Glutamatergic neuron (in vitro differentiated cells): ENCODE measurements around the gene TSPO. TPM values are rescaled to one million over a fixed set of nuclear protein-coding genes. Genes with fewer than 3 reads are reported as not detected.

ENCODE experiments used
- DNase-seq: peaks from one replicate; pipeline ENCODE4 v3.0.0; 2022
- H3K27ac Mint-ChIP-seq: one replicate; pipeline ENCODE4 v1.8.0; 2020; ENCODE audit warnings: mild to moderate bottlenecking, mixed read lengths, inconsistent platforms; ENCODE audit not compliant: unreplicated experiment
- H3K27me3 Mint-ChIP-seq: one replicate; pipeline ENCODE4 v1.8.0; 2020; ENCODE audit warnings: mild to moderate bottlenecking, moderate library complexity, mixed read lengths, inconsistent platforms; ENCODE audit not compliant: unreplicated experiment
- H3K36me3 Mint-ChIP-seq: one replicate; pipeline ENCODE4 v1.8.0; 2020; ENCODE audit warnings: mild to moderate bottlenecking, mixed read lengths, inconsistent platforms; ENCODE audit not compliant: unreplicated experiment
- H3K4me1 Mint-ChIP-seq: one replicate; pipeline ENCODE4 v1.8.0; 2020; ENCODE audit warnings: mild to moderate bottlenecking, low read depth, mixed read lengths, inconsistent platforms; ENCODE audit not compliant: unreplicated experiment
- H3K4me3 Mint-ChIP-seq: one replicate; pipeline ENCODE4 v1.8.0; 2020; ENCODE audit warnings: mild to moderate bottlenecking, mixed read lengths, inconsistent platforms; ENCODE audit not compliant: unreplicated experiment
- H3K9me3 Mint-ChIP-seq: one replicate; pipeline ENCODE4 v1.8.0; 2020; ENCODE audit warnings: mild to moderate bottlenecking, moderate library complexity, mixed read lengths, inconsistent platforms; ENCODE audit not compliant: unreplicated experiment
- total RNA-seq: library from RNA; stranded (reverse); fragmentation: NEBNext Ultra II Directional; extraction: Animal tissue kit (Norgen Biotek cat#: 25700); gene quantifications from one replicate; pipeline ENCODE4 v1.2.1, GENCODE V29; 2021; ENCODE audit not compliant: unreplicated experiment
- TF ChIP-seq, protein P1 (sequence below): fragments of 200-600 bp; sonication (generic); IDR thresholded peaks from one replicate; pipeline ENCODE4 v1.5.0; 2021; ENCODE audit not compliant: partially characterized antibody, unreplicated experiment

The TSPO gene
- total RNA-seq, 1 donor from 2014 or later, result 4.0 TPM

DNA sequence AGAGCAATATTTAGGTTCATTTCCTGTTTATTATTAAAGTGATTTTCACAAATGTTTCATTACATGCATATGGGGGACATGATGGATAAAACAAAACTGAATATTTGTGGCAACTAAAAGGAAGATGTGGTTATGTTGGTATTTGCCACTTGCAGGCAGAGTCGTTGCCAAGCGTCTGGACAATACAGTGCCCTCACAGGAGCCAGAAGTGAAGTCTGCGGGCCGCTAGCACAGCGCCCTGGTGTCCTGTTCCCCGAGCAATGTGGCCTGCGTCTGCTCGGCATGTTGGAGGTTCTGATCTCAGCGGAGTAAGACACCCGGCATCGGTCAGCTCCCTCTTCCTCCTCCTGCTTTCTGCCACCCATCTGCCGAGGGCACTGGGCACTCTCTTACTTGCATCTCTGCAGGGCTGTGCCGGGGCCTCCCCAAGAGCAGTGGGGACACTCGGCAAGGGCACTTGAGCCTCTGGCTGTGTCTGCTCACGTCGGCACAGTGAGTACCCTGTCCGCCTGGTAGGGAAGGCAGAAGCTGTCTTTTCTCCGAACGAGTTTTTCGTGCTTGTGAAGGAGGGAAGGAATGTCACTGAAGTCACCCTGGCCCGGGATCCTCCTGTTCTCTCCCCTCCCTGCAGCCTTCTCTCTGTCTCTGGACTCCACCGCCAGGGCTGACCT lies 46.0 kb downstream of the TSPO start:
- peaks cover 3% of the 10 kb centered on the region for H3K27me3 Mint-ChIP-seq
- H3K36me3 Mint-ChIP-seq, result no peaks in the 10 kb centered on the region
- DNase-seq, result no peak
- no peaks in the 10 kb centered on the region for H3K9me3 Mint-ChIP-seq
- no peak overlapping the region for H3K4me3 Mint-ChIP-seq
- TF ChIP-seq, protein P1, sequence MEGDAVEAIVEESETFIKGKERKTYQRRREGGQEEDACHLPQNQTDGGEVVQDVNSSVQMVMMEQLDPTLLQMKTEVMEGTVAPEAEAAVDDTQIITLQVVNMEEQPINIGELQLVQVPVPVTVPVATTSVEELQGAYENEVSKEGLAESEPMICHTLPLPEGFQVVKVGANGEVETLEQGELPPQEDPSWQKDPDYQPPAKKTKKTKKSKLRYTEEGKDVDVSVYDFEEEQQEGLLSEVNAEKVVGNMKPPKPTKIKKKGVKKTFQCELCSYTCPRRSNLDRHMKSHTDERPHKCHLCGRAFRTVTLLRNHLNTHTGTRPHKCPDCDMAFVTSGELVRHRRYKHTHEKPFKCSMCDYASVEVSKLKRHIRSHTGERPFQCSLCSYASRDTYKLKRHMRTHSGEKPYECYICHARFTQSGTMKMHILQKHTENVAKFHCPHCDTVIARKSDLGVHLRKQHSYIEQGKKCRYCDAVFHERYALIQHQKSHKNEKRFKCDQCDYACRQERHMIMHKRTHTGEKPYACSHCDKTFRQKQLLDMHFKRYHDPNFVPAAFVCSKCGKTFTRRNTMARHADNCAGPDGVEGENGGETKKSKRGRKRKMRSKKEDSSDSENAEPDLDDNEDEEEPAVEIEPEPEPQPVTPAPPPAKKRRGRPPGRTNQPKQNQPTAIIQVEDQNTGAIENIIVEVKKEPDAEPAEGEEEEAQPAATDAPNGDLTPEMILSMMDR, result no peak
- H3K4me1 Mint-ChIP-seq, result peaks cover 16% of the 10 kb centered on the region
- H3K27ac Mint-ChIP-seq, result no peak overlapping the region

DNA sequence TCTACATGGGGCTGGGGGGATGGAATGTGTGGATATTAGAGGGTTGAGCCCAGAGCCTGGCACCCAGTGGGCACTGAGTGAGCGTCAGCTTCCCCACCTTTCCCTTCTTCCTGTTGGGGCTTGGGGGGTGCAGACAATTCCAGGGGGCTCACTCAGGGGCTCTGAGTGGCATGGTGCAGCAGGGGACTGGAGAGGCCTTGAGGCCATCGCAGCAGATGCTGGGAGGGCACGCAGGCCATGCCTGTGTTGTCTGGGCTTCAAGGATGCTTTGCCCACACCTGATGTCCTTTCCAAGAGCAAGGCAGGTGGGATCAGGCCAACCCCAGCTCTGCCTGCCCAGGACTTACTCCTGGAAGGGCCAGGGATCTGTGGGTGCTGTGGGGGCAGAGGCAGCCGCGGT lies 46.8 kb downstream of the TSPO start:
- no peak overlapping the region for H3K4me3 Mint-ChIP-seq
- peaks cover 23% of the 10 kb centered on the region for H3K4me1 Mint-ChIP-seq
- TF ChIP-seq, protein P1, result no peak
- no peak for DNase-seq
- H3K36me3 Mint-ChIP-seq, result no peaks in the 10 kb centered on the region
- H3K27me3 Mint-ChIP-seq, result peaks cover 3% of the 10 kb centered on the region
- no peak overlapping the region for H3K27ac Mint-ChIP-seq
- no peaks in the 10 kb centered on the region for H3K9me3 Mint-ChIP-seq

- no peak overlapping the region for H3K4me3 Mint-ChIP-seq
- TF ChIP-seq, protein P1, result no peak
- H3K9me3 Mint-ChIP-seq, result no peaks in the 10 kb centered on the region
- DNase-seq, result no peak
- H3K27me3 Mint-ChIP-seq, result peaks cover 3% of the 10 kb centered on the region
- peaks cover 23% of the 10 kb centered on the region for H3K4me1 Mint-ChIP-seq
- H3K36me3 Mint-ChIP-seq, result no peaks in the 10 kb centered on the region
- H3K27ac Mint-ChIP-seq, result no peak overlapping the region
Measured at GRCh38 chr22:43198936-43199335, 47.6 kb downstream of the TSPO start.

DNA sequence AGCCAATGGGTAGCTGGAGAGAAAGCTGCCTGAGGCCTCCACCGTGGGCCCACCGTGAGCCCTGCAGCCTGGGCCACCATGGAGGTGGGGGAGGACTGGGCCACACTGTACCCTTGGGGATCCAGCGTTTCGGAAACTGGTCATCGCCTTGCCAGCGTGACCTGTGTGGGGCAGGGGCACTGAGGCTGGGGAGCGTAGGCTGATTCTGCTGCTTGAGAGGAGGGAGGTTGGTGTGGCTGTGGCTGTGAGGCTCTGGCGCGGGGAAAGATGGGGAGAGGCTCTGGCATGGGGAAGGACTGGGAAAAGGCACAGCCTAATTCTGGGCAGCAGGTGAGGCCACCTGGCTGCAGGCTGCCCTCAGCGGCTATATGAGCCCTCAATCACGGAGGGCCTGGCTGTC lies 48.2 kb downstream of the TSPO start:
- DNase-seq, result no peak
- Mint-ChIP-seq H3K27me3 (peaks cover 3% of the 10 kb centered on the region), H3K4me3 (no peak overlapping the region), H3K9me3 (no peaks in the 10 kb centered on the region), H3K4me1 (peaks cover 23% of the 10 kb centered on the region), H3K36me3 (no peaks in the 10 kb centered on the region), H3K27ac (no peak overlapping the region)
- TF ChIP-seq, protein P1, result no peak

DNA sequence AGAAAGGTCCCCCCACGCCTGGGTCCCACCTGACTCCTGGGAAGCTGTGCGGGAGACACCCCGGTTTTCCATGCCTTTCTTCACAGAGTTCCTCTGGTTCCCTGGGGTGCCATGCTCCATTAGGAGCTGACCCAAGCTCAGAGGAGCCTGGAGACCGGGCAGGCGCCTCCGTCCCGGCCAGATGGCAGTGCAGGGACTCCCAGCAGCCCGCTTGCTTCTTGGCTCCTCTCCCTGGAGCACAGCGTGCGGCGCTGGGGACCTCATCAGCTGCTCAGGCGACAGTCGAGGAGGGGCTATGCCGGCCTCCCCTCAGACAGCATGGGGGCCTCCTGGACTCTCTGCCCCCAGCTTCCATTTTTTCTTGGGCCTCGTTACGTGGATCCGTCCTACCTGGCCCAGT lies 48.7 kb downstream of the TSPO start:
- peaks cover 24% of the 10 kb centered on the region for H3K4me1 Mint-ChIP-seq

More for the DNA sequence above, 48.7 kb downstream of the TSPO start:
- Mint-ChIP-seq H3K9me3 (no peaks in the 10 kb centered on the region), H3K27me3 (peaks cover 3% of the 10 kb centered on the region), H3K4me3 (no peak overlapping the region), H3K27ac (no peak overlapping the region), H3K36me3 (no peaks in the 10 kb centered on the region)
- DNase-seq, result no peak
- TF ChIP-seq, protein P1, result no peak
